Testis (tissue), 2 donors: ENCODE measurements around the gene TNP2.

Experiments
- CTCF ChIP-seq, 3 experiments: fragments of 450-650 bp in 2 of 3; fragments of 200-600 bp in 1 of 3; sonication (generic) in 1 of 3; IDR thresholded peaks; one replicate each; pipeline ENCODE4 v1.5.1; 2016 to 2019; ENCODE audit warnings: antibody characterized with exemption in 3 of 3, mild to moderate bottlenecking in 2 of 3, moderate library complexity in 1 of 3
- POLR2A ChIP-seq: fragments of 450-650 bp; IDR thresholded peaks from one replicate; pipeline ENCODE4 v1.6.1; 2017; ENCODE audit warnings: antibody characterized with exemption, mild to moderate bottlenecking, moderate library complexity

- TF ChIP-seq POLR2A, result no peak
- peak in 2 of 3 experiments; percentile 21 to 59 for TF ChIP-seq CTCF (IDR thresholded peaks at IDR 0.05)
Measured at GRCh38 chr16:11218604-11218962, 50.5 kb downstream of the TNP2 start.
